Fibroblast of lung (primary cell): ENCODE results near the gene ERI2. TPM values are rescaled to one million over a fixed set of nuclear protein-coding genes. Genes with fewer than 3 reads are reported as not detected.

ENCODE experiments used
- DNase-seq, 2 donors: peaks; one replicate each; pipeline versions ENCODE4 v3.0.0 to v3.0.0-alpha.2; 2010; ENCODE audit warnings: low read depth in 2 of 2
- H2AFZ ChIP-seq: 2 replicates; pipeline ENCODE4 v1.5.1; 2012; ENCODE audit warnings: low read length, control low read depth, inconsistent platforms
- H3K27ac ChIP-seq: 2 replicates; pipeline ENCODE4 v1.5.1; 2011; ENCODE audit warnings: low read length, control low read depth; ENCODE audit not compliant: insufficient read depth
- H3K27me3 ChIP-seq: 2 replicates; pipeline ENCODE4 v1.5.1; 2011; ENCODE audit warnings: mild to moderate bottlenecking, low read length; ENCODE audit not compliant: control insufficient read depth, insufficient read depth
- H3K36me3 ChIP-seq: 2 replicates; pipeline ENCODE4 v1.5.1; 2011; ENCODE audit warnings: low read length; ENCODE audit not compliant: control insufficient read depth, insufficient read depth
- H3K4me1 ChIP-seq: 2 replicates; pipeline ENCODE4 v1.5.1; 2011; ENCODE audit warnings: low read length; ENCODE audit not compliant: control insufficient read depth, insufficient read depth; ENCODE audit errors: extremely low read depth
- H3K4me2 ChIP-seq: 2 replicates; pipeline ENCODE4 v1.5.1; 2011; ENCODE audit warnings: low read length, control low read depth; ENCODE audit not compliant: insufficient read depth; ENCODE audit errors: extremely low read depth
- H3K4me3 ChIP-seq, 4 experiments: fragments of 200-600 bp in 1 of 4; sonication (generic) in 1 of 4; replicated peaks in 1 of 4; 2 replicates each; pipeline ENCODE4 v1.5.1; 2011 to 2016; ENCODE audit warnings: low read length in 4 of 4, low read depth in 3 of 4, mild to moderate bottlenecking in 3 of 4, control low read depth in 2 of 4, inconsistent platforms in 1 of 4, mixed read lengths in 1 of 4; ENCODE audit not compliant: insufficient read depth in 1 of 4; ENCODE audit errors: control extremely low read depth in 1 of 4
- H3K79me2 ChIP-seq: 2 replicates; pipeline ENCODE4 v1.5.1; 2012; ENCODE audit warnings: mild to moderate bottlenecking, low read length, inconsistent platforms; ENCODE audit not compliant: control insufficient read depth, insufficient read depth
- H3K9ac ChIP-seq: 2 replicates; pipeline ENCODE4 v1.5.1; 2011; ENCODE audit warnings: mild to moderate bottlenecking, low read length, control low read depth; ENCODE audit not compliant: insufficient read depth
- H3K9me3 ChIP-seq: 2 replicates; pipeline ENCODE4 v1.5.1; 2012; ENCODE audit warnings: low read depth, low read length; ENCODE audit not compliant: control insufficient read depth, insufficient read depth
- H4K20me1 ChIP-seq: 2 replicates; pipeline ENCODE4 v1.5.1; 2011; ENCODE audit warnings: low read length; ENCODE audit not compliant: control insufficient read depth, insufficient read depth; ENCODE audit errors: extremely low read depth
- CTCF ChIP-seq, 2 donors: IDR thresholded peaks in 1 of 2; conservative IDR thresholded peaks in 1 of 2; 1 replicate in 1 of 2; 2 replicates in 1 of 2; pipeline ENCODE4 v1.5.1; 2011 to 2012; ENCODE audit warnings: low read length in 2 of 2, control low read depth in 1 of 2, inconsistent platforms in 1 of 2, low read depth in 1 of 2, mild to moderate bottlenecking in 1 of 2
- EZH2 ChIP-seq: IDR thresholded peaks from 2 replicates; pipeline ENCODE4 v1.5.1; 2012; ENCODE audit warnings: low read length, control low read depth, mild to moderate bottlenecking; ENCODE audit errors: missing control alignments
- polyA plus RNA-seq, 2 donors: library from polyadenylated mRNA; depleted of rRNA in 1 of 2; stranded (reverse) in 1 of 2; unstranded in 1 of 2; fragments of >200 nt; gene quantifications; 2 replicates each; pipeline ENCODE4 v1.2.1, GENCODE V29; 2011 to 2012; ENCODE audit warnings: missing spikeins in 1 of 2
- total RNA-seq: library from RNA; depleted of rRNA; stranded (reverse); fragments of >200 nt; gene quantifications from 2 replicates; pipeline ENCODE4 v1.2.1, GENCODE V29; 2014

Gene ERI2
- total and polyA plus RNA-seq, 2 donors (not counting 1 experiment from before 2014, with no cell fraction given): 10.5 to 30.1 TPM

DNA sequence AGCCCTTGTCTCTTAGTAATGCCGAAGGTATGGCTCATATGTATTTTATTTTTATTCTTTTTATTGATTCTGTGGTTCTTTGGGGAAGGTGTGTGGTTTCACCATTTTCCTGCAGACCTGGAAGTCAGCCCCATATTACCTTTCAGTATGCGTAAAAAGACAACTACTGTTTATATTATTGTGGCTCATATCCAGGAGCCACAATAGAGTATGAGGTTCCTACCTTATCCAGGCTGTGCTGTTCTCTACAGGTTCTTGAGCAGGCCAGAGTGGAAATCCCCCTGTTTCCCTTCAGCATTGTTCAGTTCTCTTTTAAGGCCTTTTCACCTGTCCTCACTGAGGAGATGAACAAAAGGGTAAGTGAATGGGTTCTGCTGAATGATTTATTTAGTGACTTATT, 33.2 kb upstream of the ERI2 start:
- H3K4me1 ChIP-seq: no peaks in the 10 kb centered on the region
- TF ChIP-seq CTCF (conservative IDR thresholded peaks at IDR 0.05 in 1 of 2, IDR thresholded peaks at IDR 0.05 in 1 of 2; ENCODE audit: low read depth in 1 of 2, low read length in 2 of 2) (no peak), EZH2 (no peak)
- no peaks in the 10 kb centered on the region for H3K79me2 ChIP-seq
- no peak overlapping the region for H3K4me3 ChIP-seq
- no peak overlapping the region for H3K9ac ChIP-seq
- no peaks in the 10 kb centered on the region for H3K27me3 ChIP-seq
- H3K36me3 ChIP-seq: peaks cover 2% of the 10 kb centered on the region
- no peak overlapping the region for H2AFZ ChIP-seq
- H3K27ac ChIP-seq: no peak overlapping the region
- DNase-seq: no peak
- H3K9me3 ChIP-seq: no peaks in the 10 kb centered on the region
- no peaks in the 10 kb centered on the region for H4K20me1 ChIP-seq
- no peak overlapping the region for H3K4me2 ChIP-seq

GRCh38 chr16:20838240-20838639, 32.0 kb upstream of the ERI2 start:
- H3K36me3 ChIP-seq: no peaks in the 10 kb centered on the region
- H3K9me3 ChIP-seq: no peaks in the 10 kb centered on the region
- H3K27ac ChIP-seq: no peak overlapping the region
- no peak for DNase-seq
- no peaks in the 10 kb centered on the region for H3K4me1 ChIP-seq
- no peaks in the 10 kb centered on the region for H4K20me1 ChIP-seq
- H3K9ac ChIP-seq: no peak overlapping the region
- H2AFZ ChIP-seq: no peak overlapping the region
- TF ChIP-seq CTCF (conservative IDR thresholded peaks at IDR 0.05 in 1 of 2, IDR thresholded peaks at IDR 0.05 in 1 of 2; ENCODE audit: low read depth in 1 of 2, low read length in 2 of 2) (no peak), EZH2 (no peak)
- no peaks in the 10 kb centered on the region for H3K79me2 ChIP-seq
- no peak overlapping the region for H3K4me3 ChIP-seq
- no peaks in the 10 kb centered on the region for H3K27me3 ChIP-seq
- no peak overlapping the region for H3K4me2 ChIP-seq

DNA sequence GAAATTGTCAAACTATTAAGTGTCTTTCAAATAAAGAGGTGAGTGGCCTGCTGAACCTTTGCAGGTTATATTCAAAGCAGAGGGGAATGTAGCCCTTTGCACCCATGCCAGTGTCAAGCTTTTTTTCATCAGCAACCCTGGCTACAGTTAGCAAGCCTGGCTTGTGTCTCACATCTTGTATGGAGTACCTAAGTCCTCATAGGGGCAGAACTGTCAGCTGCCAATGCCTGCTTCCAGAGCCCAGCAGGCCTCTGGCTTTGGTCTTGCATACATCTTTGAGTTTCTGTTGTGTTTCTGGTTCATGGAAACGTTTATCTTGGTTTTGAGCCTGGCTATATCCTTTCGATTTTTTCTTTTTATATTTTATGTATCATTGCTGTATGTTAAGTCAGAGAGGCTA, 26.8 kb upstream of the ERI2 start:
- TF ChIP-seq EZH2 (no peak), CTCF (conservative IDR thresholded peaks at IDR 0.05 in 1 of 2, IDR thresholded peaks at IDR 0.05 in 1 of 2; ENCODE audit: low read depth in 1 of 2, low read length in 2 of 2) (no peak)
- Histone ChIP-seq H3K36me3 (no peaks in the 10 kb centered on the region), H3K9ac (no peak overlapping the region), H3K79me2 (no peaks in the 10 kb centered on the region), H3K4me1 (no peaks in the 10 kb centered on the region), H2AFZ (no peak overlapping the region), H3K9me3 (no peaks in the 10 kb centered on the region), H3K4me3 (no peak overlapping the region), H4K20me1 (no peaks in the 10 kb centered on the region), H3K27ac (no peak overlapping the region), H3K27me3 (no peaks in the 10 kb centered on the region), H3K4me2 (no peak overlapping the region)
- DNase-seq: no peak
